GM19438 (cell line): ENCODE measurements around the gene UBR2.
"Not testable (repeated sequence)": the region's sequence is repeated elsewhere in the genome, so short reads cannot be mapped to it uniquely, and the experiment has no call there.

ENCODE experiments used
- ATAC-seq: cut with Tn5 transposase; IDR thresholded peaks from one replicate; pipeline ENCODE4 v1.9.1; 2021; ENCODE audit warnings: low read depth; ENCODE audit not compliant: unreplicated experiment

The UBR2 gene

GRCh38 chr6:42615518-42615917 lies 51.7 kb downstream of the UBR2 start:
- no peak for ATAC-seq

GRCh38 chr6:42616716-42617115 lies 52.9 kb downstream of the UBR2 start:
- no peak for ATAC-seq

GRCh38 chr6:42618105-42618504 lies 54.3 kb downstream of the UBR2 start:
- no peak for ATAC-seq

- ATAC-seq: no peak
Measured at GRCh38 chr6:42618686-42619085, 54.9 kb downstream of the UBR2 start.

GRCh38 chr6:42619963-42620362 lies 56.1 kb downstream of the UBR2 start:
- no peak for ATAC-seq

GRCh38 chr6:42624601-42625000 lies 60.8 kb downstream of the UBR2 start:
- no peak for ATAC-seq

- ATAC-seq: no peak
Measured at GRCh38 chr6:42627044-42627443, 63.2 kb downstream of the UBR2 start.

- no peak for ATAC-seq
Measured at GRCh38 chr6:42627674-42628073, 63.8 kb downstream of the UBR2 start.

GRCh38 chr6:42628604-42629003 lies 64.8 kb downstream of the UBR2 start:
- ATAC-seq: no peak

GRCh38 chr6:42629845-42630244 lies 66.0 kb downstream of the UBR2 start:
- no peak for ATAC-seq

- no peak for ATAC-seq
Measured at GRCh38 chr6:42637681-42638080, 73.9 kb downstream of the UBR2 start.

GRCh38 chr6:42642794-42643193 lies 79.0 kb downstream of the UBR2 start:
- ATAC-seq: no peak

- ATAC-seq: no peak
Measured at GRCh38 chr6:42644211-42644610, 80.4 kb downstream of the UBR2 start.

- ATAC-seq: no peak
Measured at GRCh38 chr6:42652024-42652746, 88.4 kb downstream of the UBR2 start.

GRCh38 chr6:42653851-42654250 lies 90.0 kb downstream of the UBR2 start:
- no peak for ATAC-seq

GRCh38 chr6:42659806-42660205 lies 96.0 kb downstream of the UBR2 start:
- ATAC-seq: no peak

- ATAC-seq: no peak
Measured at GRCh38 chr6:42661540-42662153, 97.8 kb downstream of the UBR2 start.

- no peak for ATAC-seq
Measured at GRCh38 chr6:42664718-42665117, 100.9 kb downstream of the UBR2 start.

GRCh38 chr6:42674368-42674767 lies 110.5 kb downstream of the UBR2 start:
- not testable (repeated sequence) for ATAC-seq

GRCh38 chr6:42674780-42675179 lies 111.0 kb downstream of the UBR2 start:
- ATAC-seq: no peak

GRCh38 chr6:42679358-42679757 lies 115.5 kb downstream of the UBR2 start:
- no peak for ATAC-seq

- no peak for ATAC-seq
Measured at GRCh38 chr6:42688281-42688680, 124.5 kb downstream of the UBR2 start.
